SU-DHL-6 (cell line): ENCODE results near the gene MYO1H.

Experiments
- EZH2phosphoT487 ChIP-seq: fragments of 200-600 bp; sonication (generic), shearing (Covaris generic); conservative IDR thresholded peaks from 2 replicates; pipeline ENCODE4 v1.6.1; 2018; ENCODE audit warnings: mild to moderate bottlenecking, antibody characterized with exemption, low read length, moderate library complexity, mixed read lengths
- TF ChIP-seq, protein P1 (sequence below): fragments of 200-600 bp; sonication (generic); IDR thresholded peaks from one replicate; pipeline ENCODE4 v1.5.1; 2017; ENCODE audit warnings: antibody characterized with exemption, mild to moderate bottlenecking, low read length, moderate library complexity; ENCODE audit not compliant: insufficient read depth, poor library complexity, severe bottlenecking

DNA sequence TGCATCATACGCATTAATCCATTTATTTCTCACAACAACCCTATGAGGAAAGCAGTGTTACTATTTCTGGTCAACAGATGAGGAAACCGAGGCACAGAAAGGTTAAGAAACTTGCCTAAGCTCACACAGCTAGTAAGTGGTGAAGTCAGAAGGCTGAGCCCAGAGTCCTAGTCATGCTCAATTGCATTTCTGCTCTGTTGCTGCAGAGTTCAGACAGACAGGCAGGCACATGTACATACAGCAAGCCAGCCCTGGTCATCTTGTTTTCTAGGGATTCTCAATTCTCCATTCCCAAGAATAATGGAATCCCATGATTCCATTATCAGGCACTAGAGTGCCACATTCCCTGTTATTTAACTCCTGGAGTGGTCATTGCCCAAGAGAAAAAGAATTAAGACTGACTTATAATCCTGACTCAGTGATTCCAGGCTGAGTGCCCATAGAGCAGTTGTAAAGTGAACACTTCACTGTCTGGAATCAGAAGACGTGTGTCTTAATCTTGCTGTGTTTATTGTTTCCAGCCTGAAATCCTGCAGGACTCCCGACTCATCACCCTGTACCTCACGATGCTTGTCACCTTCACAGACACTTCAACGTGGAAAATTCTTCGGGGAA is 140.5 kb downstream of the MYO1H start:
- TF ChIP-seq, protein P1, sequence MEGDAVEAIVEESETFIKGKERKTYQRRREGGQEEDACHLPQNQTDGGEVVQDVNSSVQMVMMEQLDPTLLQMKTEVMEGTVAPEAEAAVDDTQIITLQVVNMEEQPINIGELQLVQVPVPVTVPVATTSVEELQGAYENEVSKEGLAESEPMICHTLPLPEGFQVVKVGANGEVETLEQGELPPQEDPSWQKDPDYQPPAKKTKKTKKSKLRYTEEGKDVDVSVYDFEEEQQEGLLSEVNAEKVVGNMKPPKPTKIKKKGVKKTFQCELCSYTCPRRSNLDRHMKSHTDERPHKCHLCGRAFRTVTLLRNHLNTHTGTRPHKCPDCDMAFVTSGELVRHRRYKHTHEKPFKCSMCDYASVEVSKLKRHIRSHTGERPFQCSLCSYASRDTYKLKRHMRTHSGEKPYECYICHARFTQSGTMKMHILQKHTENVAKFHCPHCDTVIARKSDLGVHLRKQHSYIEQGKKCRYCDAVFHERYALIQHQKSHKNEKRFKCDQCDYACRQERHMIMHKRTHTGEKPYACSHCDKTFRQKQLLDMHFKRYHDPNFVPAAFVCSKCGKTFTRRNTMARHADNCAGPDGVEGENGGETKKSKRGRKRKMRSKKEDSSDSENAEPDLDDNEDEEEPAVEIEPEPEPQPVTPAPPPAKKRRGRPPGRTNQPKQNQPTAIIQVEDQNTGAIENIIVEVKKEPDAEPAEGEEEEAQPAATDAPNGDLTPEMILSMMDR = no peak
- no peak for TF ChIP-seq EZH2phosphoT487
